Caco-2 (cell line): ENCODE measurements around the gene FAM184A. TPM values are rescaled to one million over a fixed set of nuclear protein-coding genes. Genes with fewer than 3 reads are reported as not detected.
"Not testable (repeated sequence)": the region's sequence is repeated elsewhere in the genome, so short reads cannot be mapped to it uniquely, and the experiment has no call there.

ENCODE experiments used
- BruUV-seq: library from RNA; stranded (reverse); fragments of 400-500 nt; replicated peaks from 2 replicates; lab custom pipeline; 2021; lab: Mats Ljungman, UMichigan
- CTCF ChIA-PET: fragments of 300-600 bp; sonication (Branson Sonifier 250); formaldehyde crosslinking; loops from one replicate; lab custom pipeline; 2022; ENCODE audit warnings: antibody characterized with exemption; lab: Charles Lee
- POLR2A ChIA-PET: fragments of 300-600 bp; sonication (Branson Sonifier 250); formaldehyde crosslinking; loops from one replicate; lab custom pipeline; 2022; ENCODE audit warnings: antibody characterized with exemption; lab: Charles Lee
- DNase-seq, 2 experiments: peaks; one replicate each; pipeline versions ENCODE4 v3.0.0 to v3.0.0-alpha.2; 2020 to 2022
- H3K27me3 ChIP-seq: replicated peaks from 2 replicates; pipeline ENCODE4 v1.6.0; 2011; ENCODE audit warnings: low read length; ENCODE audit not compliant: control insufficient read depth, insufficient read depth
- H3K36me3 ChIP-seq: 2 replicates; pipeline ENCODE4 v1.5.1; 2011; ENCODE audit warnings: low read length; ENCODE audit not compliant: control insufficient read depth, insufficient read depth
- H3K4me1 ChIP-seq: fragments of 250-450 bp; sonication (Bioruptor Pico); 2 replicates; pipeline ENCODE4 v1.5.1; 2020; ENCODE audit warnings: mild to moderate bottlenecking
- H3K4me3 ChIP-seq: 2 replicates; pipeline ENCODE4 v1.5.1; 2011; ENCODE audit warnings: low read depth, mild to moderate bottlenecking, control low read depth, low read length
- H3K9me3 ChIP-seq: fragments of 250-450 bp; sonication (Bioruptor Pico); 2 replicates; pipeline ENCODE4 v1.5.1; 2020; ENCODE audit warnings: mild to moderate bottlenecking, moderate library complexity
- H3K27ac Mint-ChIP-seq: one replicate; pipeline ENCODE4 v1.8.0; 2022; ENCODE audit warnings: mixed read lengths; ENCODE audit not compliant: unreplicated experiment
- H3K27me3 Mint-ChIP-seq: one replicate; pipeline ENCODE4 v1.8.0; 2022; ENCODE audit warnings: mixed read lengths; ENCODE audit not compliant: insufficient read depth, unreplicated experiment
- H3K36me3 Mint-ChIP-seq: one replicate; pipeline ENCODE4 v1.8.0; 2022; ENCODE audit warnings: mild to moderate bottlenecking, mixed read lengths; ENCODE audit not compliant: insufficient read depth, unreplicated experiment
- H3K4me1 Mint-ChIP-seq: one replicate; pipeline ENCODE4 v1.8.0; 2022; ENCODE audit warnings: low read depth, mixed read lengths; ENCODE audit not compliant: unreplicated experiment
- H3K4me3 Mint-ChIP-seq: one replicate; pipeline ENCODE4 v1.8.0; 2022; ENCODE audit warnings: mild to moderate bottlenecking, moderate library complexity, mixed read lengths; ENCODE audit not compliant: unreplicated experiment
- H3K9me3 Mint-ChIP-seq: one replicate; pipeline ENCODE4 v1.8.0; 2022; ENCODE audit warnings: mixed read lengths; ENCODE audit not compliant: unreplicated experiment
- CTCF ChIP-seq, 2 experiments: fragments of 200-600 bp in 1 of 2; IDR thresholded peaks; 1 replicate in 1 of 2; 2 replicates in 1 of 2; pipeline versions ENCODE4 v1.5.1 to v1.8.0; 2011 to 2022; ENCODE audit warnings: antibody characterized with exemption in 1 of 2, control low read depth in 1 of 2, inconsistent platforms in 1 of 2, low read depth in 1 of 2, low read length in 1 of 2, mild to moderate bottlenecking in 1 of 2, moderate library complexity in 1 of 2; ENCODE audit not compliant: insufficient read depth in 1 of 2, severe bottlenecking in 1 of 2, unreplicated experiment in 1 of 2
- intact Hi-C: fragments of 100-400 bp; cut with micrococcal nuclease; formaldehyde crosslinking; loops from one replicate; pipeline ENCODE4 v1.10.0; 2022; ENCODE audit not compliant: unreplicated experiment
- total RNA-seq: library from RNA; stranded (reverse); gene quantifications from 2 replicates; pipeline ENCODE4 v1.2.3, GENCODE V29; 2022

Gene FAM184A
- total RNA-seq, 1 experiment from 2014 or later, result 10.8 TPM

GRCh38 chr6:119102901-119103300 is 24.4 kb upstream of the FAM184A start:
- Mint-ChIP-seq H3K4me1 (no peaks in the 10 kb centered on the region), H3K4me3 (no peak overlapping the region), H3K9me3 (no peaks in the 10 kb centered on the region), H3K36me3 (no peaks in the 10 kb centered on the region), H3K27me3 (no peaks in the 10 kb centered on the region), H3K27ac (no peak overlapping the region)
- Histone ChIP-seq H3K4me3 (no peak overlapping the region), H3K27me3 (no peaks in the 10 kb centered on the region), H3K36me3 (no peaks in the 10 kb centered on the region), H3K9me3 (no peaks in the 10 kb centered on the region), H3K4me1 (no peaks in the 10 kb centered on the region)
- intact Hi-C loops, result no loop called here
- no peak for DNase-seq
- ChIA-PET POLR2A (no interaction called here), CTCF (no interaction called here)
- no peak for TF ChIP-seq CTCF (IDR thresholded peaks at IDR 0.05; ENCODE audit: insufficient read depth in 1 of 2, low read depth in 1 of 2, low read length in 1 of 2, severe bottlenecking in 1 of 2, unreplicated experiment in 1 of 2)
- no TSS peak for BruUV-seq

GRCh38 chr6:119100115-119100514 is 21.7 kb upstream of the FAM184A start:
- intact Hi-C loops, result no loop called here
- CTCF ChIA-PET, result interaction anchor here (0.8 to 1.1 kb wide), 2 partner anchors 11 to 23 kb away, joined by 3 to 4 read pairs; no protein-coding TSS in a partner anchor
- Histone ChIP-seq H3K9me3 (no peaks in the 10 kb centered on the region), H3K36me3 (no peaks in the 10 kb centered on the region), H3K4me3 (no peak overlapping the region), H3K4me1 (no peaks in the 10 kb centered on the region), H3K27me3 (no peaks in the 10 kb centered on the region)
- H3K36me3 Mint-ChIP-seq, result no peaks in the 10 kb centered on the region
- no peaks in the 10 kb centered on the region for H3K27me3 Mint-ChIP-seq
- no peak overlapping the region for H3K27ac Mint-ChIP-seq
- H3K4me1 Mint-ChIP-seq, result no peaks in the 10 kb centered on the region
- no peak overlapping the region for H3K4me3 Mint-ChIP-seq
- TF ChIP-seq CTCF (IDR thresholded peaks at IDR 0.05; ENCODE audit: insufficient read depth in 1 of 2, low read depth in 1 of 2, low read length in 1 of 2, severe bottlenecking in 1 of 2, unreplicated experiment in 1 of 2), result no peak
- H3K9me3 Mint-ChIP-seq, result no peaks in the 10 kb centered on the region
- BruUV-seq, result no TSS peak
- POLR2A ChIA-PET, result no interaction called here
- DNase-seq, result no peak

- H3K9me3 Mint-ChIP-seq, BruUV-seq, H3K27me3 ChIP-seq, H3K36me3 ChIP-seq, CTCF ChIA-PET, intact Hi-C loops, H3K4me1 Mint-ChIP-seq, H3K4me3 Mint-ChIP-seq, POLR2A ChIA-PET, H3K27ac Mint-ChIP-seq, H3K36me3 Mint-ChIP-seq, H3K9me3 ChIP-seq, H3K27me3 Mint-ChIP-seq, H3K4me3 ChIP-seq, H3K4me1 ChIP-seq, DNase-seq: not testable (repeated sequence)
Measured at GRCh38 chr6:119097815-119098361, 19.4 kb upstream of the FAM184A start.
